GM19463 (cell line): Measurements from ENCODE around the gene FBXL17.
"Not testable (repeated sequence)": the region's sequence is repeated elsewhere in the genome, so short reads cannot be mapped to it uniquely, and the experiment has no call there.

ENCODE experiments used
- ATAC-seq: cut with Tn5 transposase; IDR thresholded peaks from one replicate; pipeline ENCODE4 v1.9.1; 2021; ENCODE audit warnings: mild to moderate bottlenecking, moderate library complexity; ENCODE audit not compliant: unreplicated experiment

The FBXL17 gene

DNA sequence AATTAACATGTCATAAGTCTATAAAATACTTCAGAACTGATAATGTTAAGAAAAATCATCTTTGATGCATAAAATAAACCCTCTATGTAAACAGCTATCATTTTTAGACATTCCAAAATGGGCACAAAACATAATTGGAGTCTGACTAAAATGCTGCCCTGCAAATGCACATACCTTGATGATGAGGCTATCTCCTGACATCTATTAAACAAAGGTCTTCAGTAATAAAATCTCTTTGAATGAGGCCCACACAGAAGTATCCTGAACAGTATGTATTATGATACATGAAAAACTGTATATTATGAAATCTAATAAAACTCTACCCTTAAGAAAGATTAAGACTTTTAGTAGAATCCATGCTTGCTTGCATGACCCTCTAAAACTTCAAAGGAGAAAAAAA is 66.1 kb downstream of the FBXL17 start:
- ATAC-seq, result no peak

DNA sequence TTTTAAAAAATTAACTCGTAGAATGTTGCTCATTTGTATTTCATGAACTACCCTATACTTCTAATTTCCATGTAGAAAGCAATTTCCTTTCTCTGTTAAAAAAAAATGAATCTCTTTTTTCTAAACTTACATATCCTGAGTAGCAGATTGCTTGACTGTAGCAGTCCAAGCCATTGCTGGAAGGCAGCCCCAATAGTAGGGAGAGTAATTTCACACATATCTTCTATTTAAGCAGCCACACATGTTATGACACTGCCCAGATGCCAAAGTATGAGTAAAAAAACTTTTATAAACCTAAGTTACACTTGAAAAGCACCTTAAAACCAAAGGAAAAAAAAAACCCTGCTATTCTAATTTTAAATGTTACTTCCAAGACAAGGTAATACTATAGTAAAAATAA is 69.6 kb downstream of the FBXL17 start:
- no peak for ATAC-seq

DNA sequence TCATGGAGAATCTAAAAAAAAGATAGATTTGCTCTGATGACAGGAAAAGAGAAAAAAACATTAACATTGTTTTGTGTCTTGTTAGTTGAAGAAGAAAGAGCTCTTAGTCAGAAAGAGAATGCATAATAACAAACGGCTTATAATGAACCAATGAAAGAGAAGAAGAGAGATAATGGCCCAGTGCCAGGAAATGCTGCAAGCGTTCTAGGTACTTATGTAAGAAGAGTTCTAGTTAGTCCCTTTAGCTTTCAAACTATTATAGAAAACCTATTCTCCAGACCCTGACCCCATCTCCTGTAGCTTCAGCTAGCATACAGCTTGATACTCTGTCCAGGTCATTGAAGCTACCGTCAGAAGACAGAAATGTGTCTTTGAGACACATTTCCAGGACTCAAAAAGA is 70.2 kb downstream of the FBXL17 start:
- ATAC-seq, result no peak

DNA sequence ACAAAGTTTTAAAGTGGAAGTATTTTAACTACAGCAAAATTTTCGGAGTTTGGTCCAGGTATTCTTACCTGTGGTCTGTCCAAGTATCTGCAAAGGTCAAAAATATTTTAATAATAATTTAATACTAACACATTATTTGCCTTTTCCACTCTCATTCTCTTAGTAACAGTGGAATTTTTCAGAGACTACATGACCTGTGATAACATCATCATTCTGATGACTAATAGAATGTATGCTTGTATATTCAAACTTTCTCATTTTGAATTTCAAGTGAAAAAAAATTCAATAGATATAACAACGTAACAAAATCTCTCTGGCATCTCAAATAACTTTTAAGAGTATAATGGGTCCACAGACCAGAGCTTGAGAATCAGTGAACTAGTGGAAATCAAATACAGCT is 78.3 kb downstream of the FBXL17 start:
- ATAC-seq, result no peak

DNA sequence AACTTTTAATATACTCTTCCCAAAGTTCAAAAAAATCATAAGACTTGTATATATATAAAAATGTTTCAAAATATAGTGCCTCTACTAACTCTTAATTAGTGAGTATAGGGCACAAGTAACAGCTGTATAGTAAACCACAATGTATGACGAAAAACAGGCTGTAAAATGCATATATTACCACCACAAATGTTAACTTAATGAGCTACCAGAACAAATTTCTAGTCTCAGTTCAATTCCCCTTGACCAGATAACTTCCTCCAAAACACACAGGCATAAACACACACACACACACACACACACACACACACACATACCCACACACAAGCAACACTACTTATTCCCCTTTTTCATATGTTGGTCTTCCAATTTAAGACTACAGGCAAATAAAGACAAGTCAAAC is 78.8 kb downstream of the FBXL17 start:
- no peak for ATAC-seq

DNA sequence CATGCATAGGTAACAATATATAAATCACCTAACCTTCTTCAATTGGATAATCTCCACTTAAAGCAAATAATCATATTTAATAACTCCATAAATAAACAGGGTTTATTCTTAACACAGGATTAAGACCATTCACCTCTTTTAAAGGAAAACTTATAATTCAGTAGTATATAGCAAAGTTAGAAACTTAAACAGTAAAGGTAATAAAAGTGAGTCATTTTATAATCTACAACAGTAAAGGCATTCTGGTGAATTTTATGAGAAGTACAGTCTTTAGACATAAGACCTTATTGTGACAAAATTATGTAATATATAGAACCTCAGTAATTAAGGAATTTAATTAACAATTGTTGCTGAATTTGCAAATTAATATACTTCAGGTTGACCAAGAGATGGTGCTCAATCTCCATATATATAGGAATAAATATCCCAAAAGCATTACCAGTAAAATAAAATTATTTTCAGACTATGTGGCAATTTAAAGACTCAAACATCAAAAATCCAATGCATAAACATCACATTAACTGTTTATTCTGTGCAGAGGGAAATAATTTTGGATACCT is 84.8 kb downstream of the FBXL17 start:
- ATAC-seq, result no peak

DNA sequence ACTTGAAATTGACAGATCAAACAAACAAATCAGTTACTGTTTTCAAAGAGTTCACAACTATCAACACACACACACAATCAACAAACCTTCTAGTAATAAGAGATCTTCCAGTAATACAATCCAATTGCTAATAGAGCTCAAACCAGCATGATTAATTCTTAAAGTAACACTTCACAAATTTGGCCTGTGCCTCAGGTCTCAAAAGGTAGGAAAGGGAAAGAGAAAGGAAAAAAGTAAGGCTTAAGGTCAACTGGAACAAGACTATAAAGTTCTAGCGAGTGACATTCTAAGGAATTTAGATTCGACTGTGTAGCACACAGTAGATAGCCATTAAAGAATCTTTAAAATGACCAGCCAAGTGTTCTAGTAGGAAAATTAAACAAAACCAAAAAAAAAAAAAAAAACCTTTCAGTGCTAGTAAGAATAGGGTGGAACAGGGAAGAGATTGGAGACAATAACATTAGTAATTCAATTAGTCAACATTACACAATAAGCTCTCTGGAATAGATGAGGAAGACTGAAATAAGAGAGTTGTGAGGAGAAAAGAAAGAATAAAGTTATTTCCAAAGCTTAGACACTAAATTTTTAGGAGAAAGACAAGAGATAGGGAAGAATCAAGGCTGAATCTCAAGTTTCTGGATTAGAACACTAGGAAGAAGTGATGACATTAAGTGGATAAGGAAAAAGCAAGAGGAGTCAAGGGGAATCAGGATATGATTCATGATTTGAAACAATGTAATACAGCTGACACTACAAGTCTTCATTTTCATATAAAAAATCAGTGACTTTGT is 86.1 kb downstream of the FBXL17 start:
- ATAC-seq, result no peak

DNA sequence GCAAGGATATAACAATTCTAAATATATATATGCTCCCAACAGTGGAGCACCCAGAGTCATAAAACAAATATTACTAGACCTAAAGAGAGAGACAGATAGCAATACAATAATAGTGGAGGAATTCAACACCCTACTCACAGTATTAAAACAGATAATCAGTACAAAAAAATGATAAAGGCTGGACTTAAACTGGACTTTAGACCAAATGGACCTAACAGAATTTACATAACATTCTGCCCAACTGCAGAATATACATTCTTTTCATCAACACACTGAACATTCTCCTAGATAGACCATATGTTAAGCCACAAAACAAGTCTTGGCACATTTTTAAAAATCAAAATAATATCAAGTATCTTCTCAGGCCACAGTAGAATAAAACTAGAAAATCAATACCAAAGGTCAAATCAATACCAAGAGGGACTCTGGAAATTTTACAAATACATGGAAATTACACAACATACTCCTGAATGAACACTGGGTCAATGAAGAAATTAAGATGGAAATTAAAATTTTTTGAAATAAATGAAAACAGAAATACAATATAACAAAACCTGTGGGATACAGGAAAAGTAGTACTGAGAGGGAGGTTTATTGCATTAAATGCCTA is 100.8 kb downstream of the FBXL17 start:
- no peak for ATAC-seq

DNA sequence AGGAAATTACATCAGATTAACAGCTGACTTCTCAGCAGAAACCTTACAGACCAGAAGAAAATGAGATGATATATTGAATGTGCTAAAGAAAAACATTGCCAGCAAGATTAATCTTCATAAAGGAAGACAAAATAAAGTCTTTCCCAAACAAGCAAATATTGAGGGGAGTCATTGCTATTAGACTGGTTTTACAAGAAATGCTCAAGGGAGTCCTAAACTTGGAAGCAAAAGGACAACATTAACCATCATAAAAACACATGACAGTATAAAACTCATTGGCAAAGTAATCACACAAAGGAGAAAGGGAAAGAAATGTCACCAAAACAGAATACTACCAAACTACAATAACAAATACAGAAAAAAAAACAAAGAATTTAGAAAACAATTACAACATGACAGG is 101.7 kb downstream of the FBXL17 start:
- no peak for ATAC-seq

DNA sequence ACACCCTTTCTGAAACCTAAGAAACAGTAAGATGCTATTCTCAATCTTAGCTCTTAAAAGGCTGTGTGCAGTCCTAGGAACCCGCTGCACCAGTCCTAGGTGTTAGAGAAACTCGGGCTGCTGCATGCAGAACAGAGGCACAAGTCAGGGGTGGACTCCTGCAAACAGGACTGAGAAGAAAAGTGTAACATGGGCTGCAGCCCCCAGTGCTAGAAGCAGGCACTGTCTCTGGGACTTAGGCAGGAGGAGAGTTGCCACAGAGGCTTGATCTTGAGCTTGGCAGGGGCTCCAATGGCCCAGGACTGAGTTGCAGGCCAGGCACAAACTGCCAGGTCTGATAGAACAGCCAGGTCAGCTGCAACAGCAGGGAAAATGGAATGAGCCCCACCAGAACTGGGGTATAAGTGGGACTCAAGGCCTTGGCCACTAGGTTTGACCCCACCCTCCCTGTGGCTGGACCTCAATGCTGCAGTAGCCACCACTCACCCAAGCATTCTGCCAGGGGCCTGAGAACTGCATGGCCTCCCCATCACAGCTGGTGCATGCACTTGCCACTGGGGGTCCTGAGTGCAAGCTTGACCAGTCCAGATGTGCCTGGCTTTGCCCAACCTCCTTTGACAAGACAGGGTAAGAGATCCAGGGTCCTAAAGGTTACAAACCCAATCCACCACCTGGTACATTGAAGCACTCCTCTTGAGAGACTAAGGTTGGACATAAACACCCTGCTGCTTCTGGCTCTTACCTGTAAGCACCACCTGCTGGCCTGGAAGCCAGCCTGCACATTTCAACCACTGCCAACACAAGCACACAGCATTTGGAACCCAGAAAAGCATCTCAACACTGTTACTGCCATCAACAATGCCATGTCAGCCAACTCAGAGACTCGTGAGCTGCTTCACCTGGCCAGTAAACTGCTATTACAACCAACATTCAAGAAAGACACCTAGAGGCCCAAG is 103.3 kb downstream of the FBXL17 start:
- ATAC-seq, result no peak

DNA sequence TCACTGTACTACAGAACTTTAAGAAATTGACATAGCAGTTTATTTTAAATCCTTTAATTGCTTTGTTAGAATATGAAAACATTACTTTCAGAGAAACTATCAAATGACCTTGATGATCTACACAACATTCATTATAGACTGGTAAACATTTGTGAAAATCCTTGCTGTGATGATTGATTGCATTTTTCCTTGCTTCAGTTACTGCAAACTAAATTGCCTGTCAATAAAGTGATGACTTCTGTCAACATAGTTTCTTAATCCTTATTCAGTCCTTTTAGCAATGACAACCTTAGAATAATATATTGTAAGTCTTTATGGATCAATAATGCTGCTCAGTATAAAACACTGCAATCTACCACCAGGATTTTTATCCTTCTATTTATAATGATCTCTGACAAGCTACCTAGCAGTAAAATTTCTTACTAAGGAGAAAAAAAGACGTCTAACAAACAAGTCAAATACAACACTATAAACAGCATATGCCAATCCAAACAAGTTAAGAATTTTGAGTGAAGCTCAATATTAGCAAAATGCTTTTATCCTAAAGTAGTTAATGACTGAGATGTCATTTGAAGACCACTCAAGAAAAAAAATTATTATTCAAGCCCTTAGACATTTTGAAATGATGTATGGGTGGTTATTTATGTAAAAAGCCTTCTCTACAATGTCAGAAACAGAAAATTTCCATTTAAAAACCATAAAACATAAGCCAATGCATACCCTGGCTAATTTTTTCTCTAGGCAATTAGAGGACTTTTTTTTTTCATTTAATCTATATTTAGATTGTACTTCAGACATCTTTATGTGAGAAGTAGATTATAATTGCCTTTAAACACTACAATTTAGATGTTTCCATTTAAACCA is 105.5 kb downstream of the FBXL17 start:
- no peak for ATAC-seq

DNA sequence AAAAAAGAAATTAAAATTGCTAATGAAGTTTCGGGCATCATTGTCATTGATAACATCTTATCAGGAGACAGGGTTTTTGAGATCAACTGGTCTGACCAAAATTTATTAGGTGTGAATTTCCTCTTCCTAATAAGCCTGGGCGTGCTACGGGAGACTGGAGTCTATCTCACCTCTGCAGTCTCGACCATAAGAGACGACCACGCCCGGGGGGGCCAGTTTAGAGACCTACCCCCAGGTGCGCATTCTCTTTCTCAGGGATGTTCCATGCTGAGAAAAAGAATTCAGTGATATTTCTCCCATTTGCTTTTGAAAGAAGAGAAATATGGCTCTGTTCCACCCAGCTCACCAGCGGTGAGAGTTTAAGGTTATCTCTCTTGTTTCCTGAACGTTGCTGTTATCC is 107.8 kb downstream of the FBXL17 start:
- ATAC-seq, result not testable (repeated sequence)

DNA sequence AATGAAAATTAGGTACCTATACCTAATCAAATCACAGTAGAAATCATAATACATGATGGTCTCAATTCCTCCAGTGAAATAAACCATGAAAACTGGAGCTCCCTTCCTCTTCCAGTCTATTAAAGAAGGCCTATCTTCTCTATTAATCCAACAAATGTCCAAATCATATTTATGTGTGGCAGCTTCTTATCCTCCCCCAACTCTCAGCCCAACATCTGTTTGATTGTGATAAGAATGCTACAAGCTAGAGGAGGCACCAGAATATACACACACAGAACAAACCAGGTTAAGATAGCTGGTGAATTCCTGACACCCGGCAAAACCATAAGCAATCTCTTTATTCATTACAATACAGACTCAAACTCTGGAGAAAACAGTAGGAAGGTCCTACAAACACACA is 110.8 kb downstream of the FBXL17 start:
- ATAC-seq, result no peak

DNA sequence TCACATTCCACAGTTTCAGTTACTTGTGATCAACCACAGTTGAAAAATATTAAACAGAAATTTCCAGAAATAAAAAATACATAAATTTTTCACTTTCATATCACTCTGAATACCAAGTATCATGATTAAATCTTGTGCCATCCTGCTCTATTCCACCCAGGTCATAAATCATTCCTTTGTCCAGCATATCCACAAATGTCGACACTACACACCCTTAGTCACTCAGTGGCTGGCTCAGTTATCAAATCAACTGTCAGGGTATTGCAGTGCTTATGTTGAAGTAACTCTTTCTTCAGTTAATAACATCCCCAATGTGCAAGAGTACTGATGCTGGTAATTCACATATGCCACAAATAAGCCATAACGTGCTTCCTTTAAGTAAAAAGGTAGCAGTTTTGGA is 115.7 kb downstream of the FBXL17 start:
- ATAC-seq, result no peak

DNA sequence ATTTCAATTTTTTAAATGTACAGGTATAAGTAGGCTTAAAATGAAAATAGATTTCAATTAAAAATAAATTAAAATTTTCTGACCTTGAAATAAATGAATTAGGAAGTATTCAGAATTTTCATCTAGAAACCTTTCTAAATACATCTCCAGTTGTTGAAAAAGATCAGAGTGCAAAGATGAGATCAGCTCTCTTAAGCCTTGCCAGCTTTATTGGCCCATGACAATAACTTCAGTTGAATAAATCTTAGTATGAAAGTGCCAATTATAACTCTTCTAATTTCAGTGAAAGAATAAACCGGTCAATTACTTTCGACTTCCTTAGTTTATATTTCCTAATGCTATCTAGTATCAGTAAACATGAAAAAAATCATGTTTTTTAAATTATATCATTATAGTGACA is 117.4 kb downstream of the FBXL17 start:
- ATAC-seq, result no peak

DNA sequence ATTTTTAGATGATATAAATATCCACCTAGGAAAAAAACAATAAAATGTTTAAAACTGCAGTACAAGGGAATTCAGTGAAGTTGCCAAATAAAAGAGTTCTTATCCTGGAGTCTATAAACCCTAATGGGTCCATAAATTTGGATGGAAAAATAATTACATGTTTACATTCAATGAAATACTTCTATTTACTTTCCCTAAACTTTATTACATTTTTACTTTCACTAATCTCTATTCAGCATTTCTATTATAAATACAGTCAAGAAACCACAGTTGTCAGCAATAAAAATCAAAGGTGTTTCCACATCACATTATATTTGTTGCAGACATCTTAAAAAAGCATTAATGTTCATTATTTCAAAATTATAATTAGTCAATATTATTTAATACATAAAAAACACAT is 118.6 kb downstream of the FBXL17 start:
- ATAC-seq, result no peak

DNA sequence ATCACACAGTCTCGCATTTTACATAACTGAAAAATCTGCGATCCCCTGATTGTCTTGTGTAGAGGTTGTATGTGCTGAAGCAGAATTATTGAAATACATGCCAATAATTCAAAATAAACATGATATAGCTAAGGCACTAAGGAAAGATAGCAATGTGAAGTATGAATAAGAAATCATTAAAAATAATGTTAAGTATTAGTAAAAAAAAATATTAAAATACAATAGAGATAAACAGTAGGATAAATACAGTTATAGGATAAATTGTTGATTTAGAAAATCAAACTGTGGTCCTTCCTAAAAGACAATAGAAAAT is 121.1 kb downstream of the FBXL17 start:
- no peak for ATAC-seq

DNA sequence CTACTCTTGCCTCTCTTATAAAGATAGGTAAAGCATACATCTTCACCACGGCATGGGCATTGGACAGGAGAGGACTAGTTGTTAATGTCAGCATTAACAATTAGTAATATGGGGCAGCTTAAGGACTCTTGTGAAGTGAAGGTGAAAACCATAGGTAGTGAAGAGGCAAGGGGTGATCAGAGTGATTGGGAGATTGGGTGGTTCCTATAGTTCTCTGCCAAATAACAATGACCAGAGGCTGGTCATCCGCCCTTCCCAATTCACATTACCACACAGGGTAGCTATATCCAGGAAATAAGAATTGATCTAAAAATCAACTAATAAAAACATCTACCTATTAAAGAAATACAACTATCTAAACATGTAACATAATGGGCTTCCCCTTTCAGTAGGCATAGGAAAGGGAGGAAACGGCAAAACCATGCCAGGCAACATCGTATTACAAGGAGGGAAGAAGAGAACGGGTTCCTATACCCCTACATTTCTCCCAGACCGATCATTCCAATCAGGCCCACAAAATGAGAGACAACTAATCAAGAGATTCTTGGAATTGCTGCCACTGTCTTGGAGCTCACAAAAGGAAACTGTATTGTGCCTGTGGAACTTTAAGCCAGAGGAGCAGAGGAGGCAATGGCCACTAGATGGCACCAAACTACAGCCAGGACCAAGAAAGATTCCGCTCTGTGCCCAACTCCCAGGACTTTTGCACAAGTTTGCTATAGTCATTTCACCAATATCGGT is 121.6 kb downstream of the FBXL17 start:
- peak; percentile 90 for ATAC-seq

DNA sequence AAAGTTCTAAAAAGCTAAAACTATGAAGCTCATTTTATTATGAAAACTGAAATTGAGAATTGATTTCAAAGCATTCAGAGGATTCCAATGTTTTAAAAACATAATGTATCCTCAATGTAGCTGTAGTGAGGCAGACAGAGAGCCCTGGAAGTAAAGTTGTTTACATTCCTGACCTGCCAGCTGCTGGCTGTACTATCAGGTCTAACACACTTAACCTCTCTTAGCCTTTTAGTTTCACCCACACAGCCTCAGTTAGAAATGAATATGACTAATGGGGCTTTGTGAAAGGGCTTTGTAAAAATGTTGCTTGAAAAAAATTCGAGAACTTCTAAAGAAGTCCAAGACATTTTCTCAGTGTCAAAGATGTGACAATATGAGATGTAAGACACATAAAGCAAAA is 122.6 kb downstream of the FBXL17 start:
- peak; percentile 51 for ATAC-seq

DNA sequence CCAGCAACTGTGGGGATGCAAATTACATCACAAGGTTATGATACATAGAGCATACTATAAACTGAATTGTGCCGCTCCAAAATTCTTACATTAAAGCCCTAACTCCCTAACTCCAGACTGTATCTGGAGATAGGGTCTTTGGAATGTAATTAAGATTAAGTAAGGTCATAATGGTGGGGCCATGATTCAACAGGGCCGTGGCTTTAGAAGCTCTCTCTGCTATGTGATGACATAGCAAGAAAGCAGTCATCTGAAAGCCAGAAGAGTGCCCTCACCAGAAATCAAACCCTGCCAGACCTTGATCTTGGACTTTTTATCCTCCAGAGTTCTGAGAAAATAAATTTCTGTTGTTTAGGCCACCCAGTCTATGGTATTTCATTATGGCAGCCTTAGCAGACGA is 123.9 kb downstream of the FBXL17 start:
- ATAC-seq, result no peak
